ENCODE data around the gene TOB1. TPM values are rescaled to one million over a fixed set of nuclear protein-coding genes. Genes with fewer than 3 reads are reported as not detected.

TOB1 gene
- 31.2 and 31.6 TPM in 2 replicates for total RNA-seq (2021)
- long read RNA-seq, transcript TOB1-202 (2 exons, 2,229 nt), result major isoform, 33 of 42 reads
- long read RNA-seq, partial matches to known transcripts, result 1 of 42 reads
- long read RNA-seq, other reads (novel, unspliced or antisense), result 4 of 42 reads

GRCh38 chr17:50866261-50866949, at the start of gene TOB1:
TSS of gene TOB1 (minus strand) at chr17:50866354. CDS start at chr17:50864017, 2,337 bp downstream.
- H4K91ac ChIP-seq (ENCODE audit: insufficient read length, low read depth, low read length), result no peak within 1 kb of the TSS
- no peaks in the 10 kb centered on the region; a peak in 2 of 5 replicates for H3K9me3 Mint-ChIP-seq
- no CpG with 5 or more reads among the region's 75 CpGs for WGBS (ENCODE audit: extremely low coverage, insufficient read length, low lambda C conversion rate)

More at GRCh38 chr17:50866261-50866949, at the start of gene TOB1:
- Histone ChIP-seq H3K79me1 (ENCODE audit: insufficient read depth, low read depth, low read length, poor library complexity, severe bottlenecking) (peaks cover 3% of the 10 kb centered on the region), H2AK5ac (ENCODE audit: insufficient read length, low read length) (no peak within 1 kb of the TSS), H2AFZ (ENCODE audit: low read length) (no peak within 1 kb of the TSS), H3K9me3 (ENCODE audit: control insufficient read depth, low read depth, low read length) (no peaks in the 10 kb centered on the region), H3K4me2 (ENCODE audit: insufficient read depth, insufficient read length, low read length) (peak within 1 kb of the TSS; percentile 97), H4K5ac (ENCODE audit: insufficient read length, low read depth, low read length) (peak within 1 kb of the TSS; percentile 38), H3K4ac (ENCODE audit: low read depth, low read length) (peak within 1 kb of the TSS; percentile 13; the same call in 1 of the 2 replicates), H3K18ac (ENCODE audit: insufficient read length, low read depth, low read length) (peak within 1 kb of the TSS; percentile 96), H3K23ac (ENCODE audit: insufficient read length, low read depth, low read length) (no peak within 1 kb of the TSS), H3K23me2 (ENCODE audit: insufficient read length, low read depth, low read length, poor library complexity, severe bottlenecking) (peaks cover 4% of the 10 kb centered on the region), H3K9ac (ENCODE audit: extremely low read depth, insufficient read length, low read length) (peak within 1 kb of the TSS; percentile 79), H3K79me2 (ENCODE audit: insufficient read depth, low read length) (peaks cover 7% of the 10 kb centered on the region; the same call in 1 of the 2 replicates), H2BK15ac (ENCODE audit: low read depth, low read length) (no peak within 1 kb of the TSS), H3K14ac (ENCODE audit: insufficient read depth, low read length) (peak within 1 kb of the TSS; percentile 94), H3K27me3 (ENCODE audit: insufficient read depth, low read length) (no peaks in the 10 kb centered on the region), H2BK5ac (ENCODE audit: insufficient read length, low read length) (peak within 1 kb of the TSS; percentile 31), H2BK120ac (ENCODE audit: low read depth, low read length, poor library complexity, severe bottlenecking) (no peak within 1 kb of the TSS), H3T11ph (ENCODE audit: low read length) (no peak within 1 kb of the TSS), H2BK20ac (ENCODE audit: low read depth, low read length, poor library complexity, severe bottlenecking) (no peak within 1 kb of the TSS), H3K27ac (ENCODE audit: insufficient read length, low read depth, low read length) (peak within 1 kb of the TSS; percentile 64), H2BK12ac (ENCODE audit: insufficient read length, low read depth, low read length) (no peak within 1 kb of the TSS), H4K8ac (replicated peaks; ENCODE audit: insufficient read length, low read depth, low read length) (no peak within 1 kb of the TSS), H3K4me1 (ENCODE audit: insufficient read depth, low read length) (no peaks in the 10 kb centered on the region), H4K20me1 (ENCODE audit: control insufficient read depth, insufficient read depth, insufficient read length) (no peaks in the 10 kb centered on the region), H3K56ac (ENCODE audit: insufficient read length, low read depth, low read length) (no peak within 1 kb of the TSS)
- H3K4me3 Mint-ChIP-seq, result peak within 1 kb of the TSS; percentile 90 to 100
- H3K27ac Mint-ChIP-seq, result peak within 1 kb of the TSS; percentile 99 to 100 (median 99)
- no peaks in the 10 kb centered on the region for H3K27me3 Mint-ChIP-seq (ENCODE audit: low read depth)
- TF ChIP-seq CTCF (conservative IDR thresholded peaks at IDR 0.05), result no peak
- H3K4me1 Mint-ChIP-seq, result peaks cover 27 to 31% of the 10 kb centered on the region in 2 experiments
- H3K36me3 Mint-ChIP-seq (ENCODE audit: insufficient read depth in 1 of 3, low read depth in 3 of 3), result peaks cover 8 to 25% (median 18%) of the 10 kb centered on the region in 3 experiments; a peak in 6 of 7 replicates
- DNase-seq, result peak; percentile 99

Measured in H9 (cell line).